Activated CD4-positive, alpha-beta T cell treated with anti-CD3 and anti-CD28 coated beads, Interleukin-2, amount 50 U/mL, for 24 hours (primary cell): ENCODE measurements around the gene OR10G6.
"Not testable (repeated sequence)": the region's sequence is repeated elsewhere in the genome, so short reads cannot be mapped to it uniquely, and the experiment has no call there.

Source experiments
- DNase-seq, 2 donors: peaks; one replicate each; pipeline ENCODE4 v3.0.0-alpha.2; 2020; ENCODE audit warnings: low read depth in 1 of 2, low spot score in 1 of 2

The OR10G6 gene

DNA sequence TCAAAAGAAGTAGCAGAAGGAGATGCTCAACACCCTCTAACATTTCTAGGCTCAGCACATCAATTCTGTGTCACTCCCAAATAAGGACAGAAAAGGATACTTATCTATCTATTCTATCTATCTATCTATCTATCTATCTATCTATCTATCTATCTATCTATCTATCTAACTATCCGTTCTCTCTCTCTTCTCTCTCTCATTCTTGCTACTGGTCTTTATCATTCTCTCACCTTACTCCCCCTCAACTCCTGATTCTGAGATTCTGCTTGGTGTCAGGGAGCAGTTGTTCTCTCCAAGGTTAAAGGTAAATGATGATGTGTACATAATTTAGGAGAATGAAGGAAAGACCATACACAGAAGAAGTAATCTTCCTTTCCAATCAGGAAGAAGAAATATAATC, at the start of gene OR10G6:
TSS of gene OR10G6 (minus strand) at position 43 of the 400 bp plus-strand sequence. CDS start at position 43, 0 bp downstream.
- no peak for DNase-seq

DNA sequence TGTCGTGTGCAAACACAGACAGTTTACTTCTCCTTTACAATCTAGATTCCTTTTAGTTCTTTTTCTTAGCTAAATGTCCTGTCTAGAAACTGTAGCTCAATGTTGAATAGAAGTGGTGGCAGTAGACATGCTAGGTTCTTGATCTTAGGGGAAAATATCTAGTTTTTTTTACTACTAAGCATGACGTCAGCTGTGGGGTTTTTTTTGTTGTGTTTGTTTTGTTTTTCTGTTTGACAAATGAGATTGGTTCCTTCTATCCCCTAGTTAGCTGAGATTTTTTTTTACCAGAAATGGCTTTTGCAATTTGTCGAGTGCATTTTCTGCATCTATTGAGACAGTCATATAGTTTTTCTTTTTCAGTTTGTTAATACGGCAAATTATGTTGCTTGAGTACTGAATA, 48.5 kb upstream of the OR10G6 start:
- no peak for DNase-seq

DNA sequence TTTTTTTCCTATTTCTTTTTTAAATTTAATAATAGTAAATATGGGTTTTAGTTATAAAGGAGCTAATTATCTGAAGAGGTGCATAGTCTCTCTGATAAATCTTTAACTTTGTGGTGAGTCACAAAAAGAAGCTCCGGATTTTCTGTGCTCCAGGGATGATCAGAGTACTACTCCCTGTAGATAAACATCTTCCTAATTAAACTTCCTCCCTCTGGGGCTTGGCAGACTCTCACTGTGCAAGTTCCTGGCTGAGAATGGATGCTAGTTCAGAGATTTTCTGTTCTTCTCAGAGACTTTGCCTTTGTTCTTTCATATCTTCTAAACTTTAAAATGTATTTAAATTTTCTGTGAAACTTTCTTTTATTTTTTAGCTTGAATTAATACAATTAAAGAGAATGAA, 46.3 kb upstream of the OR10G6 start, which contains the start of gene OR10G7:
TSS of gene OR10G7 (minus strand) at position 72 of the 400 bp plus-strand sequence. CDS start 2,324 bp downstream, outside the sequence.
- no peak for DNase-seq

DNA sequence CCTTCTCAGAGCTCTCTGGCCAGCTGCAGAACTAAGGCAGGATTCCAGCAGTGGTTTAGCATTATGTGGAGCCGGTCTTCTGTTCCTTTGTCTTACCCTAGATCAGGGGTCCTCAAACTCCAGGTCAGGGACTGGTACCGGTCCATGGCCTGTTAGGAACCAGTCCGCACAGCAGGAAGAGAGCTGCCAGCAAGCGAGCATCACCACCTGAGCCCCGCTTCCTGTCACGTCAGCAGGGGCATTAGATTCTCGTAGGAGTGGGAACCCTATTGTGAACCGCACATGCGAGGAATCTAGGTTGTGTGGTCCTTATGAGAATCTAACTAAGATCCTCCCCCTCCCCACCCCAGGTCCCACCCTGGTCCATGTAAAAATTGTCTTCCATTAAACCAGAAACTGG, 44.6 kb upstream of the OR10G6 start:
- DNase-seq: no peak

- DNase-seq: no peak
Measured at GRCh38 chr11:124036666-124037065, 41.7 kb upstream of the OR10G6 start.

DNA sequence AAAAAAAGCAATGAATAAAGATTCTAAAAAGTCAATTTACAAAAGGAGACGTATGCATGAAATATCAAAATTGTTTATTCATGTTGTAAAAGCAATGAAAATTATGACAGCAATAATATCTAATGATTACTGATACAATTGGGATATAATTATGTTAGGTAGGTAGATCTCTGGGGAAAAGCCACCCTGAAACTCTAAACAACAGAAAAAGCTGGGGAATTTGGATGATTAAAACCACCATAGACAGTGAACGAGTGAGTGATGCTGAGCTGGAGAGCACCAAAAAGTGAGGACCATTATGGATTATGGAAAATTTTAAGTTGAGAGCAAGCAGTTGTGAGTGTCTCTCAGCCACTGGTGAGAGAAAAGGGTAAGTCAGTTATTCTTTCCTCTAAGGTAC, 31.5 kb upstream of the OR10G6 start, which contains the start of gene OR10G8:
TSS of gene OR10G8 (plus strand) at position 301 of the 400 bp plus-strand sequence. CDS start 2,825 bp downstream, outside the sequence.
- no peak for DNase-seq

DNA sequence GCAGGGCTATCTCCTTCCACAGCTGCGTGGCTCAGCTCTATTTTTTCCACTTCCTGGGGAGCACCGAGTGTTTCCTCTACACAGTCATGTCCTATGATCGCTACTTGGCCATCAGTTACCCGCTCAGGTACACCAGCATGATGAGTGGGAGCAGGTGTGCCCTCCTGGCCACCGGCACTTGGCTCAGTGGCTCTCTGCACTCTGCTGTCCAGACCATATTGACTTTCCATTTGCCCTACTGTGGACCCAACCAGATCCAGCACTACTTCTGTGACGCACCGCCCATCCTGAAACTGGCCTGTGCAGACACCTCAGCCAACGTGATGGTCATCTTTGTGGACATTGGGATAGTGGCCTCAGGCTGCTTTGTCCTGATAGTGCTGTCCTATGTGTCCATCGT, 20.9 kb upstream of the OR10G6 start:
- not testable (repeated sequence) for DNase-seq

GRCh38 chr11:124012697-124013096, 17.7 kb upstream of the OR10G6 start, which contains the start of gene OR10G4:
TSS of gene OR10G4 (plus strand) at chr11:124012997. CDS start at chr11:124015575, 2,578 bp downstream.
- no peak for DNase-seq

DNA sequence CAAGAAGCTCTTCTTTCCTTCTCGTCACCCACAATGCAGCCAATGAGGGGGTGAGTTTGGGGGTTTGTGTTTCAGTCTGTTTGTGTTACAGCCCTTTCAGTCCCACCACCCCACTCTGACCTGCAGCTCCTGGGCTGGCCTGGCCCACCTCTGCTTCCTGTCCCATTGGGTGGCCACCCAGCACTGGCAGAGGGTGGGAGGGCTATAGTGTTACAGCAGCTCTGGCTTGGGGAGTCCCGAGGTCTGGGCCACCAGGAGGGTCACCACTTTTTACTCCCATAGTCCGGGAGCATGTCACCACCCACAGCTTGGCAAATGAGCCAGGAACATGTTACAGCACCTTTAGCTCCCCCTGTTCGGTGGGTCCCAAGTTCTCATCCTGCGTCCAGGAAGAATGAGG, 15.7 kb downstream of the OR10G6 start:
- DNase-seq: no peak

DNA sequence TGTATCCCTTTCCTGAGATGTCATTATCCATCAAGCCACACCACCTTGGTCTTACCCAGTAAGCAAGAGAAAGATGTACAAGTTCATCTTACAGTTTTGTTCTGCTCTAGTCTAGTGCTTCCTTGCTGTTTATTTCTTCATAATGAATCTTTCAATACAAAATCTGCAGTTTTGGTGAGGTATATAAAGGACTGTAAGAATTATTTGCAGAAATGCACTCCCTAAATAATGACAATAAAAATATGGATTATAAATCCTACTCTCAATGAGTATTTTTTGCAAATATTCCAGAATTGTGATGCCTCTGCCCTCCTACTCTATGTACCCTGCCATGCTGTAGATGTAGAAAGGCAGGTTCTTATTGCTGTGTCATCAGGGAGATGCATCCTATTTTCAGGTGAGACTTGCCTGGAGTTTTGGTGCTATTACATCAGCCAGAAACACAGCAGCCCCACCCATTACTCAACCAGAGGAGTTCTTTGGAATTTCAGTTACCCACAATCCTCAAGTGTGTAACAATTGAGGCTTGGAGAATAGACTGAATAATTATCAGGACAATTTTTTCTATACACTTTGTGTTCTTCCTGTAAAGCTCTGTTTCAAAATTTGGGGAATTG, 17.1 kb downstream of the OR10G6 start, which contains the start of gene OR10S1:
TSS of gene OR10S1 (minus strand) at position 51 of the 617 bp plus-strand sequence. CDS start 117 bp downstream, outside the sequence.
- DNase-seq: no peak

GRCh38 chr11:123976770-123977560, 18.0 kb downstream of the OR10G6 start:
- no peak for DNase-seq

DNA sequence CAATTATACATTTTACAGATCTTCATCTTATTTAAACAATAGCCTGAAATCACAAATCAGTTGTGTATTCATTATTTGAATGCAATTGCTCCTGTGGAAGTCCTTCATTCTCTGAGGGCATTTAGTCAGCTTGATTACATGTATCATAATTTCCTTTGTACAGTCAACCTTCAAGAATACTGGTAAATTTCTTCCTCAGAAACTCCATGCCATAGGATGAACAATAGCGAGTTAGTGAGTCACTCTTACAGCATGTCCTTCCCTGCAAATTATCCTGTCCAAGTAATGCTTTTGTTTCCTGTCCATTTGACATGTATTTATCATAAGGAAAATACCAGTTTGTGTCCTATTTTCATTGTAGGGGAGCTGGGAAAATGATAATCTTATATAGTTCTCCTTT, 21.1 kb downstream of the OR10G6 start:
- no peak for DNase-seq

GRCh38 chr11:123956752-123957151, 38.2 kb downstream of the OR10G6 start:
- DNase-seq: no peak

DNA sequence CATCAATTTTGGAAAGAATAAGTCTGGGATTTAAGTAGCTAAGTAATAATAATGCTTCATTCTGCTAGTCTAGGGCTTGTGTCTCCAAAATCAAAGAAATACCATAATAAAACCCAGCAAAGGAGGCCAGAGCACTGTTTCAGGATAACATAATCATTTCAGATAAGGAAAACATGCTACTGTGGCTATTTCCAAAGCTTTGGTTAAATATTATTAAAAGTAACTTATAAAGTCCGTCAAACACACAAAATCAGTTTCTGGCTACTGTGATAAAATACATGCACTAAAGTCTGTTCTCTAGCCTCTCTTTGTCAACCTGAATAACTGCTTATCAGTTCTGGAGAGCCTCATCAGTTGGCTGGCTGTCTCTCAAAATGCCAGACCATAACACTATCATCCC, 49.8 kb downstream of the OR10G6 start:
- no peak for DNase-seq
